HG03457 (cell line): ENCODE results near the gene SFSWAP.

Experiments
- ATAC-seq: cut with Tn5 transposase; IDR thresholded peaks from one replicate; pipeline ENCODE4 v1.9.1; 2021; ENCODE audit warnings: moderate number of reproducible peaks; ENCODE audit not compliant: unreplicated experiment

Gene SFSWAP

GRCh38 chr12:131830914-131831571 lies 120.2 kb downstream of the SFSWAP start:
- ATAC-seq, result no peak

GRCh38 chr12:131831635-131832041 lies 120.7 kb downstream of the SFSWAP start:
- ATAC-seq, result no peak

- ATAC-seq, result no peak
Observed at GRCh38 chr12:131832321-131833231, 121.7 kb downstream of the SFSWAP start.

GRCh38 chr12:131833288-131833895 lies 122.5 kb downstream of the SFSWAP start:
- ATAC-seq, result no peak

- ATAC-seq, result no peak
Observed at GRCh38 chr12:131833896-131834641, 123.2 kb downstream of the SFSWAP start.

GRCh38 chr12:131834798-131835615 lies 124.1 kb downstream of the SFSWAP start:
- no peak for ATAC-seq

GRCh38 chr12:131835616-131836171 lies 124.8 kb downstream of the SFSWAP start:
- no peak for ATAC-seq

GRCh38 chr12:131836193-131836592 lies 125.3 kb downstream of the SFSWAP start:
- no peak for ATAC-seq

- ATAC-seq, result no peak
Observed at GRCh38 chr12:131836714-131837397, 126.0 kb downstream of the SFSWAP start.

GRCh38 chr12:131840643-131841416 lies 129.9 kb downstream of the SFSWAP start:
- ATAC-seq, result no peak

- ATAC-seq, result no peak
Observed at GRCh38 chr12:131841547-131841946, 130.7 kb downstream of the SFSWAP start.

- ATAC-seq, result no peak
Observed at GRCh38 chr12:131842169-131842568, 131.3 kb downstream of the SFSWAP start.

- no peak for ATAC-seq
Observed at GRCh38 chr12:131843527-131843926, 132.6 kb downstream of the SFSWAP start.

- no peak for ATAC-seq
Observed at GRCh38 chr12:131844140-131844539, 133.2 kb downstream of the SFSWAP start.

GRCh38 chr12:131844656-131845055 lies 133.8 kb downstream of the SFSWAP start:
- no peak for ATAC-seq

- no peak for ATAC-seq
Observed at GRCh38 chr12:131845121-131845520, 134.2 kb downstream of the SFSWAP start.

GRCh38 chr12:131847456-131847855 lies 136.6 kb downstream of the SFSWAP start:
- no peak for ATAC-seq

GRCh38 chr12:131848753-131849152 lies 137.9 kb downstream of the SFSWAP start:
- ATAC-seq, result no peak
